NAMALWA (cell line): ENCODE results near the gene MYO18A.

Experiments
- DNase-seq: peaks from one replicate; pipeline ENCODE4 v3.0.0-alpha.2; 2015; ENCODE audit warnings: low spot score

The MYO18A gene

DNA sequence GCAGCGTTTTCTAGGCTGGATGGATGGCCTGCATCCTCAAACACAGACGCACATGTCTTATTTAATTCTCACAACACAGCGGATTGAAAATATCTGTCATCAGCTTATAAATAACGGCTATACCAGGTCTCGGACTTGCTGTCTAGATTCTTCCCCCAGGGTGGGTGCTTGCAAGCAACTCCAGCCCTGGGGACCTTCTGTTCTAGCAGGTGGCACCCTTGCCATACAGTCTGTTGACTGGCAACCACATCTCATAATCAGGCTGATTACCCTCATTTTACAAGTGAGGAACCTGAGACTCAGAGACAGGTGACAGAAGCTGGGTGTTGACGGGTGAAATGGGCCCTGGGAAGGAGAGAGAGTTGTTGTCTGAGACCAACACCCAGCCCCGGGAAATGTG lies 158.1 kb downstream of the MYO18A start:
- no peak for DNase-seq

DNA sequence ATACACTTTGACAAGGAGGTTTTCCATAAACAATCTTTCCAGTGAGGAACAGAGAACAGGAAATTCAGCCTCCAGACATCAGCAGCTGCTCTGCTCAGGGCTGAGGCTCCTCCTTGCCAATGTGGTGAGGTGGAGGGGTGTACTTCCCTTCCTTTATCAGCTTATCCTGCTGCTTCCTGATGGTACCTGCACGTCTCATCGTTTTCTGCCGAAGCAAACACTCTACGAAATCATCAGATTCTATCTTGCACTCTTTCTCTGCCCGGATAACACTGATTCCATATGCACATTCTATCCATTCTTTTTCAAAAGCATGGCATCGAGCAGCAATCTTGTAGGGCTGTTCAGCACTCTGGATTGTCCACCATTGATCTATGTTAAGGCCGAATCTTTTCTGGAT lies 159.0 kb downstream of the MYO18A start:
- no peak for DNase-seq
